IPS-20b (cell line): ENCODE measurements around the gene TDRKH.

Experiments
- H3K27ac ChIP-seq: one replicate; pipeline ENCODE4 v1.5.1; 2013; ENCODE audit warnings: low read length
- H3K27me3 ChIP-seq: 2 replicates; pipeline ENCODE4 v1.6.1; 2013; ENCODE audit warnings: mild to moderate bottlenecking, low read length, inconsistent platforms; ENCODE audit not compliant: insufficient read depth
- H3K36me3 ChIP-seq: 2 replicates; pipeline ENCODE4 v1.6.1; 2013; ENCODE audit warnings: low read depth, mild to moderate bottlenecking, inconsistent platforms, low read length, moderate library complexity; ENCODE audit not compliant: insufficient read depth
- H3K4me1 ChIP-seq: 2 replicates; pipeline ENCODE4 v1.6.1; 2013; ENCODE audit warnings: mild to moderate bottlenecking, control low read depth, inconsistent platforms, low read length, moderate library complexity; ENCODE audit not compliant: insufficient read depth
- H3K4me3 ChIP-seq: 2 replicates; pipeline ENCODE4 v1.5.1; 2013; ENCODE audit warnings: mild to moderate bottlenecking, low read length, inconsistent platforms
- H3K9ac ChIP-seq: 2 replicates; pipeline ENCODE4 v1.6.1; 2013; ENCODE audit warnings: low read depth, mild to moderate bottlenecking, inconsistent platforms, low read length, moderate library complexity
- H3K9me3 ChIP-seq: 2 replicates; pipeline ENCODE4 v1.6.1; 2013; ENCODE audit warnings: mild to moderate bottlenecking, low read depth, low read length, inconsistent platforms; ENCODE audit not compliant: insufficient read depth

TDRKH gene

DNA sequence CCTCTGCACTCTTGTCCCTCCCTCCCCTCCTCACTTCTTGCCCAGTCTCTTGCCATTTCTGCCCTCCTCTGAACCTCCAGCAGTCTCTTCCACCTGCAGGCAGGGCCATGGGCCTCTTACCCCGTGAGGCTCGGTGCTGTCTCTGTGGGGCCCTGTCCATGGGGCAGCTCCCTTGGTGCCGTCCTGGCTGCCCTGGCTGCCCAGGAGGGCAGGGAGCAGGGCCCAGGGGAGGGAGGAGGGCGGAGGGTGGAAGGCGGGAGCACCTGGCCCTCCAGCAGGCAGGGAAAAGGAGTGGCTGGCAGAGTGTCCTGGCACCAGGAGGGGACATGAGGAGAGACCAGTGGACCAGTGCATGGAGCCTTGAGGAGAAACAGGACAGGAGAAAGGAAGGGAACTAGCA is 41.3 kb upstream of the TDRKH start, which contains the start of gene RORC:
Gene RORC, minus strand, starts transcription at position 198 of the 400 bp plus-strand sequence. Its CDS starts 38 bp downstream, at position 160.
- H3K9me3 ChIP-seq = no peaks in the 10 kb centered on the region
- peaks cover 21% of the 10 kb centered on the region for H3K4me1 ChIP-seq
- no peak within 1 kb of the TSS for H3K4me3 ChIP-seq
- no peak within 1 kb of the TSS for H3K27ac ChIP-seq
- H3K9ac ChIP-seq = no peak within 1 kb of the TSS
- peaks cover 1% of the 10 kb centered on the region for H3K27me3 ChIP-seq
- H3K36me3 ChIP-seq = no peaks in the 10 kb centered on the region

- H3K9me3 ChIP-seq = no peaks in the 10 kb centered on the region
- peaks cover 24% of the 10 kb centered on the region for H3K4me1 ChIP-seq
- no peak overlapping the region for H3K27ac ChIP-seq
- H3K36me3 ChIP-seq = no peaks in the 10 kb centered on the region
- no peak overlapping the region for H3K4me3 ChIP-seq
- no peaks in the 10 kb centered on the region for H3K27me3 ChIP-seq
- H3K9ac ChIP-seq = no peak overlapping the region
Observed at GRCh38 chr1:151831256-151831591, 40.9 kb upstream of the TDRKH start.

DNA sequence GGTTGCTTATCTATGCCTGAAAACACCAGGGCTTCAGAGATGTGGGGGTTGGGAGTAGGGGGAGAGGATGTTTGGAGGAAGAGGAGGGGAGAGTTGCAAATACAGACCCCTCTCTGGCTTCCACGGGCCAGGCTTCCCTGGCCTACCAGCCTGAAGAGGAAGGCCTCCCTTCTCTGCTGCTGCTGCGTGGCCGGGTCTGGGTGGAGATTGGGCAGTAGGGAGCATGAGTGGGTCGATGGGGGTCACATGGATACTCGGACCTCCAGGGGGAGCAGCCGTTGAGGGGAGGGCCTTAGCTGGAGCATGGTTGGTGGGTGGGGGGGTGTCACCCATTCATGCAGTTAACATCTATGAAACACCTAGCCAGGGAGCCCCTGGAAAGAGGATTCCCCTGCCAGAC is 39.8 kb upstream of the TDRKH start:
- Histone ChIP-seq H3K27ac (no peak overlapping the region), H3K4me1 (peaks cover 28% of the 10 kb centered on the region)

GRCh38 chr1:151829352-151830046 is 39.2 kb upstream of the TDRKH start:
- H3K27ac ChIP-seq = no peak overlapping the region
- 0 out of 2 replicates have a peak overlapping the region, but pooled peaks have one; percentile 1 for H3K9ac ChIP-seq
- no peaks in the 10 kb centered on the region for H3K9me3 ChIP-seq
- H3K36me3 ChIP-seq = no peaks in the 10 kb centered on the region
- H3K4me3 ChIP-seq = no peak overlapping the region
- no peaks in the 10 kb centered on the region for H3K27me3 ChIP-seq
- peaks cover 28% of the 10 kb centered on the region for H3K4me1 ChIP-seq

More for the DNA sequence above, 39.8 kb upstream of the TDRKH start:
- no peak overlapping the region for H3K4me3 ChIP-seq
- no peak overlapping the region for H3K9ac ChIP-seq
- no peaks in the 10 kb centered on the region for H3K36me3 ChIP-seq
- no peaks in the 10 kb centered on the region for H3K9me3 ChIP-seq
- H3K27me3 ChIP-seq = no peaks in the 10 kb centered on the region

DNA sequence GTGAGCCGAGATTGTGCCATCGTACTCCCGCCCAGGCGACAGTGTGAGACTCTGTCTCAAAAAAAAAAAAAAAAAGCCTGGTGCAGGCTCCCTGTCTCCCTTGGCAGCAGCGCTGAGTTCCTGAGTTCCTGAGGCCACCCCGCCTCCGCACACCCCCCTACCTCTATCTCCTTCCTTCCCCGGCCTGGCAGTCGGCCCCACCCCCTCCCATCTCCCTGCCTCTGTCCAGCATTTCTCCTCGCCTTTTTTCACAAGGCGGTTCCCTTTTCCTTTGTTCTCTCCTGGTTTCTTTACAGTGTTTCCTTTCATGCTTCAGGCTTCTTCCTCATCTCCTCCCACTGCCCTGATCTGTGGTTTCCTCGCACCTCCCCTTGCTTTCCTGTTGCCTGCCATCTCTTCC is 38.6 kb upstream of the TDRKH start:
- Histone ChIP-seq H3K4me1 (peaks cover 28% of the 10 kb centered on the region), H3K9me3 (no peaks in the 10 kb centered on the region), H3K27me3 (no peaks in the 10 kb centered on the region), H3K4me3 (no peak overlapping the region), H3K36me3 (no peaks in the 10 kb centered on the region), H3K27ac (no peak overlapping the region), H3K9ac (0 out of 2 replicates have a peak overlapping the region, but pooled peaks have one; percentile 1)

- Histone ChIP-seq H3K4me3 (no peak overlapping the region), H3K36me3 (no peaks in the 10 kb centered on the region), H3K27ac (no peak overlapping the region), H3K9me3 (no peaks in the 10 kb centered on the region), H3K4me1 (peaks cover 30% of the 10 kb centered on the region), H3K9ac (no peak overlapping the region), H3K27me3 (no peaks in the 10 kb centered on the region)
Observed at GRCh38 chr1:151827853-151828252, 37.6 kb upstream of the TDRKH start.

DNA sequence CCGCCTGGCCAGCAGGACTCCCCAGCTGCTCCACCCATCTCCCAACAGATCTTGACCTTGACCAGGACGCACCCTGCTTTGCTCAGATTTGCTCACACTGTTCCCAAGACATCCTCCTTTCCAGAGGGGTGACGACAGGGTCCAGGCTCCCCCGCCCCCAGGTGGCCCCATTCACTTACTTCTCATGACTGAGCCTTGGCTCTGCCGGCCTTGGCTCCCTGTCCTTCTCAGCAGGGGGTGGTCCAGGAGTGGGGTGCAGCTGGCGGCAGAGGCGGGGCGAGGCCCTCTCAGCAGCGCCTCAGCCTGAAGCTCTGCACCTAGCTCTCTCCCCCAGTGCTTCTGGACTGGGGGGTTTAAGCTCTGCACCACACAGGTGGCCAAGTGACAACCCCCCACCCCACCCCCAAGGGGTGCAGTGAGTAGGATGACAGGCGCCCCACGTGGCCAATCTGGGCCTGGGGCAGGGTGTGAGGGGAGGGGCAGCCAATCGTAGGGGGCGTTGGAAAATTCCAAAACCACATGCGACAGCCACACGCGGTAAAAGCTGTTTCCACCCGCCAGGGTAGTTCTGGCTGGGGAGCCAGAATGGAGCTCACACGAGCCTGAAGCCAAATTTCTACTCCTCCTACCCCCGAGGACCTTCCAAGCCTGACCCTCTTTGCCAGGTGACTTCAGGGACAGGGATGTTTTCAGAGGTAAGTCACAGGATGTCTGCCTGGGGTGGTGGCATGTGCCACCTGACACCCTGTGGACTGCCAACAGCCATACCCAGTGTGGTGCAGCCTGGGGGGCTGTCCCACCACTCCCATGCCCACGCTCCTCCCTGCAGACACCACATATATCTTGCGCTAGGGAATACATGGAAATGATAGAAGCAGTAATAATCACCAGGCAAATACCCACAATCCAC is 35.7 kb upstream of the TDRKH start:
- Histone ChIP-seq H3K36me3 (no peaks in the 10 kb centered on the region), H3K4me3 (peak overlapping the region; percentile 1; the same call in 1 of the 2 replicates), H3K9me3 (no peaks in the 10 kb centered on the region), H3K4me1 (peaks cover 35% of the 10 kb centered on the region), H3K9ac (no peak overlapping the region), H3K27ac (no peak overlapping the region), H3K27me3 (no peaks in the 10 kb centered on the region)

- no peaks in the 10 kb centered on the region for H3K27me3 ChIP-seq
- H3K9me3 ChIP-seq = no peaks in the 10 kb centered on the region
- H3K27ac ChIP-seq = no peak overlapping the region
- no peak overlapping the region for H3K9ac ChIP-seq
- peaks cover 33% of the 10 kb centered on the region for H3K4me1 ChIP-seq
- no peaks in the 10 kb centered on the region for H3K36me3 ChIP-seq
- H3K4me3 ChIP-seq = no peak overlapping the region
Observed at GRCh38 chr1:151825204-151825603, 34.9 kb upstream of the TDRKH start.

- no peak overlapping the region for H3K4me3 ChIP-seq
- H3K27me3 ChIP-seq = no peaks in the 10 kb centered on the region
- H3K36me3 ChIP-seq = no peaks in the 10 kb centered on the region
- peaks cover 17% of the 10 kb centered on the region for H3K4me1 ChIP-seq
- no peak overlapping the region for H3K27ac ChIP-seq
- H3K9me3 ChIP-seq = no peaks in the 10 kb centered on the region
- no peak overlapping the region for H3K9ac ChIP-seq
Observed at GRCh38 chr1:151823175-151823574, 32.9 kb upstream of the TDRKH start.

GRCh38 chr1:151822404-151822803 is 32.1 kb upstream of the TDRKH start:
- Histone ChIP-seq H3K36me3 (no peaks in the 10 kb centered on the region), H3K4me3 (no peak overlapping the region), H3K4me1 (peaks cover 14% of the 10 kb centered on the region), H3K9me3 (no peaks in the 10 kb centered on the region), H3K27ac (no peak overlapping the region), H3K27me3 (no peaks in the 10 kb centered on the region), H3K9ac (no peak overlapping the region)

DNA sequence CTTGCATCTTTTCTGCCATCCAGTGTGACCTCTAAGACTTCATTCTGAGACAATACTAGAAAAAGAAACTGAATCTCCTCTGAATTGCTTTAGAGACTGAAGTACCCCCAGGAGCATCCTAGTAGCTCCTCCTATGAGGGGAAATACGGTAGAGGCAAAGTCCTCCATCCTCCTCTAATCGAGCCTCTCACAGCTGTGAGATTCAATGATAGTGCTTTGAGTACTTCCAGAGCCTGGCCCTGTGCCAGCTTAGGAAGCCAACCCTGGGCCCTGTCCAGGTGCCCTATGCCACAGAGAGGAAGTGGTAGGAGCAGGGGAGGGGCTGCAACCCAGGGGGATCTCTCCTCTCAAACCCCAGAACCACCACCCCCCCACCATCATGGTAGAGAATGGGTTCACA is 30.6 kb upstream of the TDRKH start:
- Histone ChIP-seq H3K9ac (no peak overlapping the region), H3K27me3 (no peaks in the 10 kb centered on the region), H3K9me3 (no peaks in the 10 kb centered on the region), H3K36me3 (no peaks in the 10 kb centered on the region), H3K4me3 (no peak overlapping the region), H3K4me1 (peaks cover 10% of the 10 kb centered on the region), H3K27ac (no peak overlapping the region)
